RWPE1 (cell line): ENCODE results near the gene OTULIN.

ENCODE experiments used
- CTCF ChIA-PET: fragments of 350-600 bp; sonication (Branson Sonifier 250); formaldehyde crosslinking; extraction: SDS; loops from one replicate; lab custom pipeline; 2021; lab: Yijun Ruan, JAX
- POLR2A ChIA-PET: fragments of 400-600 bp; formaldehyde crosslinking; extraction: SDS; loops from one replicate; lab custom pipeline; 2020; ENCODE audit warnings: antibody characterized with exemption; ENCODE audit not compliant: low non-redundant PET; lab: Yijun Ruan, JAX
- DNase-seq: peaks from one replicate; pipeline ENCODE4 v3.0.0; 2012; ENCODE audit warnings: low spot score
- H3K27ac ChIP-seq: fragments of 450-650 bp; 2 replicates; pipeline ENCODE4 v1.5.1; 2017
- CTCF ChIP-seq: fragments of 450-650 bp; conservative IDR thresholded peaks from 2 replicates; pipeline ENCODE4 v1.5.1; 2017; ENCODE audit warnings: low read depth, mild to moderate bottlenecking

The OTULIN gene

GRCh38 chr5:14729448-14730385 lies 65.2 kb downstream of the OTULIN start:
- ChIA-PET CTCF (no interaction called here), POLR2A (no interaction called here)
- no peak for DNase-seq
- TF ChIP-seq CTCF: no peak
- H3K27ac ChIP-seq: 0 out of 2 replicates have a peak overlapping the region, but pooled peaks have one; percentile 0

- TF ChIP-seq CTCF: no peak
- ChIA-PET CTCF (no interaction called here), POLR2A (no interaction called here)
- no peak overlapping the region for H3K27ac ChIP-seq
- no peak for DNase-seq
Measured at GRCh38 chr5:14730466-14730865, 65.9 kb downstream of the OTULIN start.

- DNase-seq: no peak
- no peak overlapping the region for H3K27ac ChIP-seq
- ChIA-PET POLR2A (no interaction called here), CTCF (interaction anchor here (0.8 kb wide), 1 partner anchor 45 kb away, joined by 3 read pairs; no protein-coding TSS in a partner anchor)
- no peak for TF ChIP-seq CTCF
Measured at GRCh38 chr5:14730881-14731280, 66.4 kb downstream of the OTULIN start.

- no peak overlapping the region for H3K27ac ChIP-seq
- ChIA-PET CTCF (no interaction called here), POLR2A (no interaction called here)
- no peak for TF ChIP-seq CTCF
- DNase-seq: no peak
Measured at GRCh38 chr5:14732991-14733390, 68.5 kb downstream of the OTULIN start.

- TF ChIP-seq CTCF: no peak
- POLR2A ChIA-PET: no interaction called here
- CTCF ChIA-PET: interaction anchor here (0.7 kb wide), 1 partner anchor 146 kb away, joined by 4 read pairs; no protein-coding TSS in a partner anchor
- no peak overlapping the region for H3K27ac ChIP-seq
- DNase-seq: no peak
Measured at GRCh38 chr5:14733661-14734060, 69.1 kb downstream of the OTULIN start.

- ChIA-PET POLR2A (no interaction called here), CTCF (no interaction called here)
- no peak for DNase-seq
- no peak for TF ChIP-seq CTCF
- no peak overlapping the region for H3K27ac ChIP-seq
Measured at GRCh38 chr5:14734396-14734795, 69.9 kb downstream of the OTULIN start.
